Endothelial cell of umbilical vein (primary cell): ENCODE results near the gene C13orf46. TPM values are rescaled to one million over a fixed set of nuclear protein-coding genes. Genes with fewer than 3 reads are reported as not detected.

Source experiments
- BruUV-seq: library from RNA; stranded (reverse); fragments of 400-500 nt; replicated peaks from 2 replicates; lab custom pipeline; 2021; lab: Mats Ljungman, UMichigan
- CTCF ChIA-PET: fragments of 300-600, 350-600 bp; sonication (Branson Sonifier 250); formaldehyde crosslinking; loops from one replicate; lab custom pipeline; 2021; ENCODE audit warnings: antibody characterized with exemption, inconsistent platforms; lab: Charles Lee
- POLR2A ChIA-PET: fragments of 300-600, 350-600 bp; sonication (Branson Sonifier 250); formaldehyde crosslinking; loops from one replicate; lab custom pipeline; 2021; ENCODE audit warnings: antibody characterized with exemption, inconsistent platforms; lab: Charles Lee
- DNase-seq: peaks from one replicate; pipeline ENCODE4 v3.0.0-alpha.2; 2011; ENCODE audit warnings: low read depth, low spot score
- FAIRE-seq: peaks from 2 replicates; lab custom pipeline; 2011; peaks lifted over from hg19 to GRCh38; lab: Jason Lieb, UNC
- H2AFZ ChIP-seq: 2 replicates; pipeline ENCODE4 v1.6.0; 2012; ENCODE audit warnings: low read depth, low read length, control low read depth, inconsistent platforms
- H3K27ac ChIP-seq: 2 replicates; pipeline ENCODE4 v1.5.1; 2011; ENCODE audit warnings: low read depth, mild to moderate bottlenecking, control low read depth, low read length, moderate library complexity; ENCODE audit not compliant: insufficient read depth
- H3K27me3 ChIP-seq, 2 experiments: 2 replicates each; pipeline versions ENCODE4 v1.6.0 to v1.6.1; 2011; ENCODE audit warnings: low read length in 2 of 2, mixed read lengths in 1 of 2; ENCODE audit not compliant: control insufficient read depth in 2 of 2, insufficient read depth in 2 of 2
- H3K36me3 ChIP-seq, 2 experiments: 2 replicates in 1 of 2; 3 replicates in 1 of 2; pipeline ENCODE4 v1.5.1; 2011; ENCODE audit warnings: low read length in 2 of 2, mild to moderate bottlenecking in 1 of 2, moderate library complexity in 1 of 2; ENCODE audit not compliant: control insufficient read depth in 2 of 2, insufficient read depth in 2 of 2; ENCODE audit errors: extremely low read depth in 1 of 2
- H3K4me1 ChIP-seq: 3 replicates; pipeline ENCODE4 v1.5.1; 2011; ENCODE audit warnings: mild to moderate bottlenecking, low read length; ENCODE audit not compliant: control insufficient read depth, insufficient read depth; ENCODE audit errors: extremely low read depth
- H3K4me2 ChIP-seq: 2 replicates; pipeline ENCODE4 v1.6.1; 2011; ENCODE audit warnings: low read length, control low read depth, mixed read lengths; ENCODE audit not compliant: insufficient read depth
- H3K4me3 ChIP-seq, 3 experiments: fragments of 200-600 bp in 1 of 3; sonication (generic), shearing (Covaris generic) in 1 of 3; replicated peaks in 1 of 3; 2 replicates each; pipeline ENCODE4 v1.5.1; 2011 to 2016; ENCODE audit warnings: control low read depth in 3 of 3, low read length in 3 of 3, mild to moderate bottlenecking in 2 of 3, inconsistent platforms in 1 of 3, low read depth in 1 of 3, moderate library complexity in 1 of 3; ENCODE audit not compliant: insufficient read depth in 1 of 3
- H3K79me2 ChIP-seq: 2 replicates; pipeline ENCODE4 v1.6.0; 2012; ENCODE audit warnings: low read length, inconsistent platforms; ENCODE audit not compliant: control insufficient read depth, insufficient read depth
- H3K9ac ChIP-seq: replicated peaks from 2 replicates; pipeline ENCODE3; 2011; ENCODE audit warnings: low read length, control low read depth; ENCODE audit not compliant: insufficient read depth; ENCODE audit errors: extremely low read depth
- H3K9me1 ChIP-seq: replicated peaks from 3 replicates; pipeline ENCODE4 v1.6.0; 2011; ENCODE audit warnings: mild to moderate bottlenecking, low read length; ENCODE audit not compliant: control insufficient read depth, insufficient read depth; ENCODE audit errors: extremely low read depth
- H3K9me3 ChIP-seq: replicated peaks from 2 replicates; pipeline ENCODE4 v1.5.1; 2012; ENCODE audit warnings: low read length, inconsistent platforms; ENCODE audit not compliant: control insufficient read depth, insufficient read depth
- H4K20me1 ChIP-seq: replicated peaks from 2 replicates; pipeline ENCODE3; 2011; ENCODE audit warnings: mild to moderate bottlenecking, low read length; ENCODE audit not compliant: control insufficient read depth, insufficient read depth; ENCODE audit errors: extremely low read depth
- CTCF ChIP-seq, 2 donors: IDR thresholded peaks; 1 replicate in 1 of 2; 2 replicates in 1 of 2; pipeline ENCODE4 v1.5.1; 2011; ENCODE audit warnings: low read length in 2 of 2, mild to moderate bottlenecking in 2 of 2, moderate library complexity in 2 of 2, control low read depth in 1 of 2, inconsistent platforms in 1 of 2, low read depth in 1 of 2; ENCODE audit not compliant: insufficient read depth in 1 of 2; ENCODE audit errors: extremely low read depth in 1 of 2
- EZH2 ChIP-seq: IDR thresholded peaks from 2 replicates; pipeline ENCODE4 v1.6.1; 2012; ENCODE audit warnings: borderline replicate concordance, low read depth, mild to moderate bottlenecking, moderate library complexity, low read length, inconsistent platforms; ENCODE audit not compliant: severe bottlenecking
- FOS ChIP-seq: IDR thresholded peaks from 2 replicates; pipeline ENCODE4 v1.6.1; 2011; ENCODE audit warnings: mild to moderate bottlenecking, low read length, moderate library complexity, borderline replicate concordance; ENCODE audit not compliant: insufficient read depth
- GATA2 ChIP-seq: IDR thresholded peaks from 2 replicates; pipeline ENCODE4 v1.7.0; 2011; ENCODE audit warnings: low read depth, mild to moderate bottlenecking, moderate library complexity, mixed read lengths, low read length; ENCODE audit not compliant: insufficient read length, insufficient read depth
- JUN ChIP-seq: IDR thresholded peaks from 2 replicates; pipeline ENCODE4 v1.6.1; 2011; ENCODE audit warnings: borderline replicate concordance, low read depth; ENCODE audit not compliant: insufficient read length, insufficient read depth
- MAX ChIP-seq: IDR thresholded peaks from 2 replicates; pipeline ENCODE4 v1.6.1; 2011; ENCODE audit not compliant: insufficient read depth, insufficient read length
- MYC ChIP-seq: IDR thresholded peaks from one replicate; pipeline ENCODE4 v1.6.1; 2011; ENCODE audit warnings: mild to moderate bottlenecking, low read depth, low read length
- POLR2A ChIP-seq: IDR thresholded peaks from 2 replicates; pipeline ENCODE4 v1.6.1; 2012; ENCODE audit warnings: low read depth, mild to moderate bottlenecking, control low read depth, low read length
- POLR2AphosphoS5 ChIP-seq: IDR thresholded peaks from 2 replicates; pipeline ENCODE4 v1.6.1; 2012; ENCODE audit warnings: low read depth, mild to moderate bottlenecking, control low read depth, low read length, moderate library complexity; ENCODE audit not compliant: insufficient read depth
- dilution Hi-C: fragments of 300-500 bp; cut with MboI; formaldehyde crosslinking; loops from one replicate; pipeline ENCODE4 v1.15.0; 2019; ENCODE audit warnings: low sequenced_read_pairs; ENCODE audit not compliant: extremely low pct_ligation_motif_present
- intact Hi-C: fragments of 100-400 bp; cut with micrococcal nuclease; formaldehyde crosslinking; loops from one replicate; pipeline ENCODE4 v1.10.0; 2022
- polyA plus RNA-seq, 4 experiments: library from polyadenylated mRNA; depleted of rRNA in 3 of 4; stranded (reverse) in 3 of 4; unstranded in 1 of 4; fragments of >200 nt; gene quantifications; 2 replicates each; pipeline versions ENCODE4 v1.2.1 to v1.2.3, GENCODE V29; 2011 to 2012; ENCODE audit warnings: missing spikeins in 1 of 4
- total RNA-seq: library from RNA; stranded (reverse); gene quantifications from 2 replicates; pipeline ENCODE4 v1.2.3, GENCODE V29; 2021

The C13orf46 gene
- total and polyA plus RNA-seq, 2 donors (not counting 3 experiments of a cell fraction or from before 2014, with no cell fraction given): 1.3 to 1.7 TPM

- no TSS peak for BruUV-seq
- CTCF ChIA-PET: no interaction called here
- FAIRE-seq: no peak
Observed at GRCh38 chr13:114013336-114013735, 39.5 kb upstream of the C13orf46 start.

GRCh38 chr13:114012921-114013320 lies 39.0 kb upstream of the C13orf46 start:
- no peaks in the 10 kb centered on the region for H3K9me3 ChIP-seq
- no TSS peak for BruUV-seq
- H3K4me1 ChIP-seq: no peaks in the 10 kb centered on the region
- no peak overlapping the region for H2AFZ ChIP-seq
- H3K9ac ChIP-seq: no peak overlapping the region
- intact Hi-C loops: no loop called here
- POLR2A ChIA-PET: no interaction called here
- CTCF ChIA-PET: no interaction called here
- FAIRE-seq (no peak), DNase-seq (no peak)
- no peak overlapping the region for H3K4me2 ChIP-seq
- H3K79me2 ChIP-seq: no peaks in the 10 kb centered on the region
- peaks cover 13 to 64% of the 10 kb centered on the region in 2 experiments for H3K36me3 ChIP-seq
- no peak overlapping the region for H3K27ac ChIP-seq
- dilution Hi-C loops: no loop called here
- no peak for TF ChIP-seq CTCF (IDR thresholded peaks at IDR 0.05; ENCODE audit: extremely low read depth in 1 of 2, insufficient read depth in 1 of 2, low read depth in 1 of 2, low read length in 2 of 2)
- TF ChIP-seq EZH2: no peak
- no peak for TF ChIP-seq MYC
- no peak for TF ChIP-seq MAX
- no peak for TF ChIP-seq POLR2AphosphoS5
- no peak for TF ChIP-seq POLR2A
- TF ChIP-seq JUN: no peak
- no peak for TF ChIP-seq FOS
- TF ChIP-seq GATA2: no peak
- no peaks in the 10 kb centered on the region for H4K20me1 ChIP-seq
- H3K27me3 ChIP-seq: no peaks in the 10 kb centered on the region
- H3K9me1 ChIP-seq: no peaks in the 10 kb centered on the region
- H3K4me3 ChIP-seq: no peak overlapping the region

More at GRCh38 chr13:114013336-114013735, 39.5 kb upstream of the C13orf46 start:
- H3K79me2 ChIP-seq: no peaks in the 10 kb centered on the region
- H3K9me1 ChIP-seq: no peaks in the 10 kb centered on the region
- POLR2A ChIA-PET: no interaction called here
- no peak overlapping the region for H3K9ac ChIP-seq
- H3K4me2 ChIP-seq: no peak overlapping the region
- no peak for DNase-seq
- H3K27me3 ChIP-seq: no peaks in the 10 kb centered on the region
- peaks cover 13 to 67% of the 10 kb centered on the region in 2 experiments for H3K36me3 ChIP-seq
- H3K4me3 ChIP-seq: no peak overlapping the region
- no peak overlapping the region for H3K27ac ChIP-seq
- no peak overlapping the region for H2AFZ ChIP-seq
- no peak for TF ChIP-seq GATA2
- no peaks in the 10 kb centered on the region for H3K4me1 ChIP-seq
- H4K20me1 ChIP-seq: no peaks in the 10 kb centered on the region
- intact Hi-C loops: no loop called here
- dilution Hi-C loops: no loop called here
- no peaks in the 10 kb centered on the region for H3K9me3 ChIP-seq
